Gastrocnemius medialis (tissue), 4 donors: ENCODE measurements around the gene SPG7.

Source experiments
- POLR2A ChIP-seq, 2 donors: fragments of 450-650 bp; IDR thresholded peaks; one replicate each; pipeline ENCODE4 v1.6.1; 2017; ENCODE audit warnings: antibody characterized with exemption in 2 of 2, mild to moderate bottlenecking in 2 of 2, moderate library complexity in 2 of 2
- TF ChIP-seq, protein P1 (sequence below), 5 experiments: fragments of 450-650 bp in 3 of 5; fragments of 200-600 bp in 2 of 5; sonication (generic) in 2 of 5; IDR thresholded peaks in 4 of 5; conservative IDR thresholded peaks in 1 of 5; 1 replicate in 4 of 5; 2 replicates in 1 of 5; pipeline ENCODE4 v1.5.1; 2016 to 2019; ENCODE audit warnings: antibody characterized with exemption in 5 of 5, mild to moderate bottlenecking in 3 of 5, moderate library complexity in 3 of 5

DNA sequence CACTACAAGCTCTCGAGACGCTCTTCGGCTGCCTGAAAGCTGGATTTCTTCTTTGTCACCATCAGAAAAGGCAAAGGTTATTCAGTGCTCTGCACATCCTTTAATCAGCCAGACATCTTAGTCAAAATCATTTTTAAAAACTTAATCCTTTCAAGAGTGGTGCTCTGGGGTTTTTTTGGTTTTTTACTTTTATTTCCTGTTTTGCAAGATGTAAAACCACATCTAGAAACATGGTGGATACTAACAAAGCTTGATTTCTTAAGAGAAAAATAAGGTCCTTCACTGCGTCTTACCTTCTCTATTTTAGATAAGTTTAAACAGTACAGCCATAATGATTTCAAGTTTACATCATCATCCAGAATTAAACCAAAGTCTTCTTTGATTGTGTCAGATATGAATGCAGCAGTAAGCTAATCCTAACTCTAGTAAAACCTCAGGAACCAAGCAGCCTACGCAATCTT is 24.1 kb upstream of the SPG7 start:
- TF ChIP-seq, protein P1, sequence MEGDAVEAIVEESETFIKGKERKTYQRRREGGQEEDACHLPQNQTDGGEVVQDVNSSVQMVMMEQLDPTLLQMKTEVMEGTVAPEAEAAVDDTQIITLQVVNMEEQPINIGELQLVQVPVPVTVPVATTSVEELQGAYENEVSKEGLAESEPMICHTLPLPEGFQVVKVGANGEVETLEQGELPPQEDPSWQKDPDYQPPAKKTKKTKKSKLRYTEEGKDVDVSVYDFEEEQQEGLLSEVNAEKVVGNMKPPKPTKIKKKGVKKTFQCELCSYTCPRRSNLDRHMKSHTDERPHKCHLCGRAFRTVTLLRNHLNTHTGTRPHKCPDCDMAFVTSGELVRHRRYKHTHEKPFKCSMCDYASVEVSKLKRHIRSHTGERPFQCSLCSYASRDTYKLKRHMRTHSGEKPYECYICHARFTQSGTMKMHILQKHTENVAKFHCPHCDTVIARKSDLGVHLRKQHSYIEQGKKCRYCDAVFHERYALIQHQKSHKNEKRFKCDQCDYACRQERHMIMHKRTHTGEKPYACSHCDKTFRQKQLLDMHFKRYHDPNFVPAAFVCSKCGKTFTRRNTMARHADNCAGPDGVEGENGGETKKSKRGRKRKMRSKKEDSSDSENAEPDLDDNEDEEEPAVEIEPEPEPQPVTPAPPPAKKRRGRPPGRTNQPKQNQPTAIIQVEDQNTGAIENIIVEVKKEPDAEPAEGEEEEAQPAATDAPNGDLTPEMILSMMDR (IDR thresholded peaks at IDR 0.05 in 4 of 5, conservative IDR thresholded peaks at IDR 0.05 in 1 of 5), result no peak
- no peak for TF ChIP-seq POLR2A (IDR thresholded peaks at IDR 0.05)
